ENCODE measurements around the gene ADGRD1.

ADGRD1 gene

GRCh38 chr12:131008913-131009270, 55.2 kb downstream of the ADGRD1 start:
- DNase-seq = no peak

DNA sequence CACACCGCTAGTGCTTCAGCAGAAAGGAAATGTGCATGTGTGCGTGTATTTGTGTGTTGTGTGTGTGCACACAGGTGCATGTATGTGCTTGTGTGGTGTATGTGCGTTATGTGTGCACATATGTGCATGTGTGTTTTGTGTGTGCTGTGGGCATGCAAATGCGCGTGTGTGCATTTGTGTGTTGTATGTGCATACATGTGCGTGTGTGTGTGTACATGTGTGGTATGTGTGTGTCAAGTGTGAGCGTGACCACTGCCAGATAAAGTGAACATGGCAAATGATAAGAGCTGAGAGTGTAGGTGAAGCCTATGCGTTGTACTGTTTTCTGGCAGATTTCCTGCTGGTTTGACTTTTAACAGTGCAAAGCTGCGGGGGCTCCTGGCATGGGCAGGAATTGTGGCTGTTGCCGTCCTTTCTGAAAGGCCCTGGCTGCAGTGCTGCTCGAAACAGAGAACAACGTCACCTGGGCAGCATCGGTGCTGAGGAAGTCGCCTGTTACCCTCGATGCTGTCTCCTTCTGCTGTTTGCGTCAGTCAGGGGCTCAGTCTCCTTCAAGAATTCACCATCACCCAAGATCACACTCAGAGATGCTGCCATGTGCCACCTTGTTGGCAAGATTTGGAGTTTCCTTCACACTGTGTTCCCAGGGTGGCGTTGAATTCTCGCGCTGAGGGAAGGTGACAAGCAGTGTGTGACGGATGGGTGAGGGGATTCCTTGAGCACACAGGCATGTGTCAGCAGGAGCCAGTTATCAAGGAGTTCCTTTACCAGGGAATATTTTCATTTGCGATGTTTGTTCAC, 56.1 kb downstream of the ADGRD1 start:
- DNase-seq = no peak

GRCh38 chr12:131010396-131011131, 56.9 kb downstream of the ADGRD1 start:
- DNase-seq = no peak

DNA sequence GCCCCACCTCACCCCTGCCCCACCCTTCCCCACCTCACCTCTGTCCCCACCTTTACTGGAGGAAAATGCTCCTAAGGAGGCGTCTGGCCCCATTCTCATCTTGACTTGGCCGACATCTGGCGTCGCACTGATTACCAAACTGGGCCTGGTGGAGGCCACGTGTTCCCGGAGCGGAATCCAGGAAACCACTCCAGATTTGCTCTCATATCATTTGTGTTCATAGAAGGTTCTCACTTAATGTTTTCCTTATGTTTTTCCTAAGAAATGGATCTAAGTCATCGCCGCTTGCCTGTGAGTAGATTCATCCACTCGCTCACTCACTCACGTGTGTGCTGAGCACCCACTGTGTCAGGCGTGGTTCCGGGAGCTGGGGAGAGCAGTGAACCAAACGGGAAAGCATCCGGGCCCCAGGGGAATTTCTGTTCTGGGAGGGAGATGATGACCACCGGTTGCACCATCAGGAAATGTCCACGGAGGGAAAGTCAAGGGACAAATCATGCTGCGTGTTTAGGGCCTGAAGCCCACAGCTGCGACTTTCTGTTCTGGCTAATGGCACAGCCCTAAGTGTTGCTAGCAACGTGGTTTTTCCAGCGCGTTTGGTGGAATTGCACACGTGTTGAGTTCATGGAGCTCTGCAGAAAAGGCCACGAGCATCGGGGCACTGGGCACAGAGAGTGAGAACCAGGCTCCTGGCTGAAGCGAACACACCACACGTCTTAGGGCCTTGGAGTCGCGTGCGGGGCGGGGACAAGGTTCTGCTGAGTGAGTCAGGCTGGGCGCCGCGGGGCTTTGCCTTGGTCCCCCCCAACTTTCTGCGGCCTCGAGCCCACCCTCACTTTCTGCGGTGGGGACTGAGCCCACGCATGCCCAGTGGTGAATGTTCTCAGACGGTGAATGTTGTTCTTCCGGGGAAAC, 57.7 kb downstream of the ADGRD1 start:
- DNase-seq = no peak

GRCh38 chr12:131012279-131013069, 58.8 kb downstream of the ADGRD1 start:
- no peak for DNase-seq

GRCh38 chr12:131013118-131013517, 59.4 kb downstream of the ADGRD1 start:
- DNase-seq = no peak

GRCh38 chr12:131014343-131014742, 60.6 kb downstream of the ADGRD1 start:
- DNase-seq = no peak

DNA sequence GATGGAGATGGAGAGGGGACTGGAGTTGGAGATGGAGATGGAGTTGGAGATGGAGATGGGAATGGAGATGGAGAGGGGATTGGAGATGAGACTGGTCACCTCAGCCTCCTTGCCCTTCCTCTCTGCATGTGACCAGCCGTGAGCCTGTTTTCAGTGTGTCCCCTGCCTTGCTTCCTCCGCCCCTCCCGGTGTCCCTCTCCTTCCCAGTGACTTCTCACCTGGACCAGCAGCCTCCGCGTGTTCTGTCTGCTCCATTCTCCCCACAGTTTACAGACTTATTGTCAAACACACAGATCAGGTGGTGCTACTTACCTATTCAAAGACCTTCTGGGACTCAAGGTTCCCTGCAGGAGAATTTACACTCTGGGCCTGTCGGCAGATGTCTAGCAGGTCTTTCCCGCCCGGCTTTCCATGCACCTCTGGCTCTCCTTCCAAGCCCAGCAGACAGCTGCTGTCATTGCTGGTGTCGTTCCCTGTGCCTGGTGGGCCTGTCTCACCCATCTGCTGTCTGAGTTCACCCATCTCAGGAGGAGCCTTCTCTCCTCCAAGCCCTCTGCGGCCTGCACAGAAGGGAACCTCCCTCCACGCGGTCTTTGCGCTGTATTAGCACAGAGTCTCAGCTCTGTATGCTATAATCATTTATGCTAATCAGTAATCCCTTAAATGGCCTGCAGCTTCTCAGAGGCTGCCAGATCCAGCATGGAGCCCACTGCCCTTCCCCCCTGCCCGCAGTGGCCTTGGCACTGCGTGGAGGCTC, 62.1 kb downstream of the ADGRD1 start:
- no peak for DNase-seq

DNA sequence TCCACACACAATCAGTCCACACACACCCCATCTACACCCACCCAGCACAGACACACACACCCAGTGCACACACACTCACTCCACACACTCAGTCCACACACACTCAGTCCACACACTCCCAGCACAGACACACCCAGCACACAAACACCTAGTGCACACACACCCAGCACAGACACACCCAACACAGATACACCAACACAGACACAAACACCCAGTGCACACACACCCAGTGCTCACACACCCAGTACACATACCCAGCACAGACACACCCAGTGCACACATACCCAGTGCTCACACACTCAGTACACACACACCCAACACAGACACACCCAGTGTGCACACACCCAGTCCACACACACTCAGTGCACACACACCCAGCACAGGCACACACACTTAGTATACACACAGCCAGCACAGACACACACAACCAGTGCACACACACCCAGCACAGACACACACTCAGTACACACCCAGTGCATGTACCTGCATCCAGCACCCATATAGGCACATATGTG, 63.8 kb downstream of the ADGRD1 start:
- no peak for DNase-seq

DNA sequence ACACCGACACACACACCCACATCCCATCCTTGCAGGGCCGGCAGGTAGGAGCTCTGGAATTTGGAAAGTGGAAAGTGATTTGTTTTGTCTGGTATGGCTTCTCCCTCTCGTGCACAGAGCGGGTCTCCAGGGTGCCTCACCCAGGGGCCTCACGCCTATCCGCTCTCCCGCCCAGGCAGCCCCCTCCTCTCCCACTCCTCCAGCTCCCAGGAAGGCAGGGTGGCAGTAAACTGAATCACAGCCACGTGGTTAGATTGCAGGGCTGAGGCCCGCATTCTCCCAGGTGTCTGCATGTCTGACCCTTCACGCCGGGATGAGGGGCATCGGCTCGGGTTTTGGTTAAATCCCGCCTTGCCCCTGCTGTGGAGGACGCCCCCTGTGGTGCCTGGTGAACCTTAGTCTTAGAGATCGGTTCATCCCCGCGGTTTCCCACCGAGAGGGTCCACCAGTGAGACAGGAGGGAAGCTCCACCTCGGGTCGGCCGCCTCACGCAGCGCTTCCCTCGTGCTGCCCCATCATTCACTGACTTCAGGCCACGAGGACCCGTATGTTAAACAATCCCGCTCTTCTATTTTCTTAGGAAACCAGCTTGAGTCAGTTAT, 64.4 kb downstream of the ADGRD1 start:
- no peak for DNase-seq

DNA sequence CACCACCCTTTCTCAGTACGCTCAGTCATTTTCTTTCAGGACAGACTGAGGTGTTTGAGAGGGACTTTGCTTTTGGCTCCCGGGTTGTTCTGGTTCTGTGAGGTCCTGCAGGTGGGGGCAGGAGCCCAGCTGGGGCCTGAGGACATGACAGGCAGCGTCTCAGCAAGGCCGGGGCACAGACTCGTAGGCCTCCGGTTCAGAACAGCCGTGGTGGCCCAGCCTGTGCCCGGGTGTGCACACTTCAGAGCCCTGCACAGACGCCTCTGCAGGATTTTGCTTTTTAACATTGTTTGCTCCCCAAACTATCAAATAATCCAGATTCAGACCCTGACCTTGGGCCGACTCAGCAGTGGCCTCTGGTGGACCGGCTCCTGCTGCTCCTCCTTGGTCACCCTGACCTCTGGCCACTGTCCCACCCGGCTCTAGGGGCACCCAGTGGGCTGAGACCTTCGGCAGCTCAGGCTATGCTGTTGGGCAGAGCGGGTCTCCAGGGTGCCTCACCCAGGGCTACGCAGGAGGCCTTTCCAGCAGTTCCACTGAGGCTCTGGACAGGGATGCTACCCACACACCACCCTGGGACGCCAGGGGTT, 65.2 kb downstream of the ADGRD1 start:
- DNase-seq = no peak

DNA sequence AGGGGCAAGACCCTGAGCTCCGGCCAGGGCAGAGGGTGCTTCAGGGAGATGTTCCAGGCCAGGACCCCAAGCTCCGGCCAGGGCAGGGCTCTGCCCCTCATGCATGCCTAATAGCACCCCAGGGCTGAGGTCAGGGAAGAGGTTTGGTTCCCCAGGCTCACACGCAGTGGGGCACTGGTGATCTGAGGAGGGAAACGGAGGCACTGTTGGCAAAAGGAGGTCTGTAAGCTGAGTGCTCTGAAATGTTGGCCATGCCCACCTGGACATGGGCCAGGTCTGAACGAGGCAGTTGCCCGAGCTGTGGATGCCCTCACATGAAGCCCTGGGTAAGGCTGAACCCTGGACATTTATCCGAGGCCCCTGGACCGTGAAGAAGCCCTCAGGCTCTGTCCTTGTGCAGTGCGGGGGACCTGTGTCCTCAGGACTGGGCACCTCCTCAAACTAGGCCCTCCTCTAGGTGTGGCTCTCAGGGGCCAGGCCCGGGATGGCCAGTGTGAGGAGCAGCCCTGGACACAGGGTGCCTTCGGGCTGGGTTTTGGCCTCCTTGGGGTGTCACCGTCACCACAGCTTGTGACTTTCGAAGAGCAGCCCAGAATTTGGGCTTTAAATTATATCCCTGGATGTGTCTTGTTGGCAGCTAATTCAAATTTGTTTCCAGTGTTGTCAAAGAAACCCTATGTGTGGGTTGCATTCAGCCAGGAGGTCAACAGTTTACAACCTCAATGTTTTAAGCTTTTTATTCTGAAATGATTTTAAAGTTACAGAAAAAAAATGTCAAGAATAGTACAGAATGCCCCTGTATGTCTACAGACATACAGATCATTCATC, 66.8 kb downstream of the ADGRD1 start:
- DNase-seq = no peak

GRCh38 chr12:131021154-131021541, 67.4 kb downstream of the ADGRD1 start:
- DNase-seq = no peak

- no peak for DNase-seq
Observed at GRCh38 chr12:131024026-131024425, 70.3 kb downstream of the ADGRD1 start.

DNA sequence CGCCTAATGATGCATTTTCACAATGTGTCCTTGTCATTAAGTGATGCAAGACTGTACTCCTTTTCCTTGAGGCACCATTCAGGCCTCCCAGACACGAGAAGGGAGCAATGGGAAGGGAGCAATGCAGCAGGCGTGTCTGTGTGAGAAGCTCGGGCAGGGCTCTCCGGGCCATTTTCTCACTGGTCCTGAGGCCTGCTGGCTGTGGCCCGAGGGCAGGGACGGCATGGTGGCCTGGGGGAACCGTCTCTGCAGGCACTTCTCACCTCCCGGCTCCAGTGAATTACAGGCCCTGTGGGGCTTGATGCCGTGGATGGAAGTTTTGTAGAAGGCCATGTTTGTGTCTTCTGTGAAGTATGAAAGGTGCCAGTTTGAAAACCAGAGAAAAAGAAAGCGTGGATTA, 71.0 kb downstream of the ADGRD1 start:
- no peak for DNase-seq

GRCh38 chr12:131025234-131025633, 71.5 kb downstream of the ADGRD1 start:
- DNase-seq = no peak

GRCh38 chr12:131025939-131026702, 72.4 kb downstream of the ADGRD1 start:
- DNase-seq = no peak

DNA sequence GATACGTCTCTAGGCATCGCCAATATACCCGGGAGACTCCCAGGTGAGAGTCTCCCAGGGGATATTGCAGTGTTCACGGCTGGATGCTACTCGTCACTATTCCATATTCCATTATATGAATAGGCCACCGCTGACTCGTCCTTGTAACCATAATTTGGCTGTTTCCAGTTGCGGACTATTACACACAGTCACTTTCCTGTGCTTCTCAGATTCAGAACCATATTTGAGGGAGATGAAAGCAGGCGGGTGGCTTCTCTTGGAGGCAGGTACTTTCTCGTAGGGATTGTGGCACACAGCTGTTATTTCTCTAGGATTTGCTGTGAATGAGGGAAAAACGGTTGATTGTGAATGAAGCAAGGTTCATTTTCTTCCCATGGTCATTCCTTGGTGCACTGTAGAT, 73.0 kb downstream of the ADGRD1 start:
- DNase-seq = no peak

DNA sequence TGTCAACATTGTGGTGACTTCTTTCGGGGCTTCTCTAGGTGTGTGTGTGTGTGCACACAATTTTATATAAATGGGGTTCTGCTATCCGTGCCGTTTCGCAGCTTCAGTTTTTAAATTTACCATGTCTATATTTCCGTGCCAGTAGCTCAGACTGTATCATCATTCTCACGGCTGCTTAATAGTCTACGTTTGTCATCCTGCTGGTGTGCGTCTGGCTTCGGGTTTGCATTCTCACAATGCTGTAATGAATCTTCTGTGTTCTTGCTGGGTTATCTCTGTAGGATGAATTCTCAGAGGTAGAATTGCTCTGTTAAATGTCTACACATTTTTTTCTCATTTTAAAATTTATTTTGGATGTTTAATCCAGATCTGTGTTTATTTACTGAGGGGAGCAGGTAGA, 73.6 kb downstream of the ADGRD1 start:
- no peak for DNase-seq

Measured in CD4-positive, alpha-beta T cell treated with Interleukin-10 for 1 hour (primary cell).